ENCODE measurements around the gene BIRC6.

DNA sequence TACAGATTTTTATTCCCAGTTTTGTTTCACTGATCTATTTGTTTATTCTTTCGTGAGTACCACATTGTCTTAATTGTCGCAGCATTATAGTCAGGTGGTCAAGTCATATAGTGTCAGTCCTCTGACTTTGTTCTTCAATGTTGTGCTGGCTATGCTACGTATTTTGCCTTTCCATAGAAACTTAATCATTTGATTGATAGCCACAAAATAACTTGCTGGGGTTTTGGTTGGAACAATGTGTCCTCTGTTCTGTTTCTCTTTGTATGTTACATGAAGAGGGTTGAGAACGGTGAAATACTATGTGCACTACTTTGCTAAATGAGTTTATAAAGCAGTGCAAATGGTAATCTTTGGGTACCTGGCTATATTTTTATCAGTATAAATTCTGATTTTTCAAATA, 206.1 kb downstream of the BIRC6 start:
- TF ChIP-seq, protein P1, sequence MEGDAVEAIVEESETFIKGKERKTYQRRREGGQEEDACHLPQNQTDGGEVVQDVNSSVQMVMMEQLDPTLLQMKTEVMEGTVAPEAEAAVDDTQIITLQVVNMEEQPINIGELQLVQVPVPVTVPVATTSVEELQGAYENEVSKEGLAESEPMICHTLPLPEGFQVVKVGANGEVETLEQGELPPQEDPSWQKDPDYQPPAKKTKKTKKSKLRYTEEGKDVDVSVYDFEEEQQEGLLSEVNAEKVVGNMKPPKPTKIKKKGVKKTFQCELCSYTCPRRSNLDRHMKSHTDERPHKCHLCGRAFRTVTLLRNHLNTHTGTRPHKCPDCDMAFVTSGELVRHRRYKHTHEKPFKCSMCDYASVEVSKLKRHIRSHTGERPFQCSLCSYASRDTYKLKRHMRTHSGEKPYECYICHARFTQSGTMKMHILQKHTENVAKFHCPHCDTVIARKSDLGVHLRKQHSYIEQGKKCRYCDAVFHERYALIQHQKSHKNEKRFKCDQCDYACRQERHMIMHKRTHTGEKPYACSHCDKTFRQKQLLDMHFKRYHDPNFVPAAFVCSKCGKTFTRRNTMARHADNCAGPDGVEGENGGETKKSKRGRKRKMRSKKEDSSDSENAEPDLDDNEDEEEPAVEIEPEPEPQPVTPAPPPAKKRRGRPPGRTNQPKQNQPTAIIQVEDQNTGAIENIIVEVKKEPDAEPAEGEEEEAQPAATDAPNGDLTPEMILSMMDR (IDR thresholded peaks at IDR 0.05), result no peak
- TF ChIP-seq POLR2A (IDR thresholded peaks at IDR 0.05), result no peak

Measured in testis (tissue), 2 donors.